ENCODE results near the gene ADAM33.

Gene ADAM33, protein sequence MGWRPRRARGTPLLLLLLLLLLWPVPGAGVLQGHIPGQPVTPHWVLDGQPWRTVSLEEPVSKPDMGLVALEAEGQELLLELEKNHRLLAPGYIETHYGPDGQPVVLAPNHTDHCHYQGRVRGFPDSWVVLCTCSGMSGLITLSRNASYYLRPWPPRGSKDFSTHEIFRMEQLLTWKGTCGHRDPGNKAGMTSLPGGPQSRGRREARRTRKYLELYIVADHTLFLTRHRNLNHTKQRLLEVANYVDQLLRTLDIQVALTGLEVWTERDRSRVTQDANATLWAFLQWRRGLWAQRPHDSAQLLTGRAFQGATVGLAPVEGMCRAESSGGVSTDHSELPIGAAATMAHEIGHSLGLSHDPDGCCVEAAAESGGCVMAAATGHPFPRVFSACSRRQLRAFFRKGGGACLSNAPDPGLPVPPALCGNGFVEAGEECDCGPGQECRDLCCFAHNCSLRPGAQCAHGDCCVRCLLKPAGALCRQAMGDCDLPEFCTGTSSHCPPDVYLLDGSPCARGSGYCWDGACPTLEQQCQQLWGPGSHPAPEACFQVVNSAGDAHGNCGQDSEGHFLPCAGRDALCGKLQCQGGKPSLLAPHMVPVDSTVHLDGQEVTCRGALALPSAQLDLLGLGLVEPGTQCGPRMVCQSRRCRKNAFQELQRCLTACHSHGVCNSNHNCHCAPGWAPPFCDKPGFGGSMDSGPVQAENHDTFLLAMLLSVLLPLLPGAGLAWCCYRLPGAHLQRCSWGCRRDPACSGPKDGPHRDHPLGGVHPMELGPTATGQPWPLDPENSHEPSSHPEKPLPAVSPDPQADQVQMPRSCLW

DNA sequence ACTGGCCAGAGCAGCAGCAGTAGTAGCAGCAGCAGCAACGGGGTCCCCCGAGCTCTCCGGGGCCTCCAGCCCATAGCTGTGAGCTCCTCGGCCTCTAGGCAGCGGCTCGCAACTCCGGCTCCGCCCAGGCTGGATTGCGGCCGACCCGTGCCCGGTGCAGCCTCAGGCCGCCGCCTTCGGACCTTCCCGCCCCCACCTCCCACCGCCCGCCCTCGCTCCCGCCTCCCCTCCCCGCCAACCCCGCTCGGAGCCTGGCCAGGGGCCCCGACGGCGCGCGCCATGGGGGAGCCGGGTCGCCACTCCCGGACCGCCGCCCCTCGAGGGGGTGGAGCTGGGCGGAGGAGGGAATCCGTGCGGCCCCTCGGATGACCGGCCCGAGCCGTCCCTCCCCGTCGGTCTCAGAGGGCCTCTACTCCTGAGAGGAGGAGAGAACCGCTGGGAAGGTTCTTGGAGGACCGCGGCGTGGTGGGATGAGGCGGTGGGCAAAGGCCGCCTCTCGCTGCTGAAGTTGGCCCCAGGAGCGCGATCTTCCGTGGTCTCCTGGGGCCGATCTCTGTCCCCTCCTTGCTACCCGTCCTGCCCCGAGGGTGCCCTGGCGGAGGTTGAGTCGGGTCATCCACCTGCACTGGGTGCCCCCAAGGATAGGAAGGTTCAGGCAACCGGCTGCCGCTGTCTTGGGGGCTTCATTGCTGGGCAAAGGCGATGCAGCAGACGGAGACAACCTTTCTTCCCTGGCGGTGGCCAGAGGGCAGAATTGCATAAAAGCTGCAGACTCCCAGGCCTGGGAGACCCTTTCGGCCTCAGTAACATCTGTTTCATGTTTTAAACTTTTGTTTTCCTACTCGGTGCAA, at the start of gene ADAM33:
Gene ADAM33, minus strand, starts transcription at position 80 of the 851 bp plus-strand sequence. Its CDS starts 6 bp downstream, at position 74.
- no peak for DNase-seq

- DNase-seq = no peak
Measured at GRCh38 chr20:3730803-3731672, 49.2 kb upstream of the ADAM33 start.

DNA sequence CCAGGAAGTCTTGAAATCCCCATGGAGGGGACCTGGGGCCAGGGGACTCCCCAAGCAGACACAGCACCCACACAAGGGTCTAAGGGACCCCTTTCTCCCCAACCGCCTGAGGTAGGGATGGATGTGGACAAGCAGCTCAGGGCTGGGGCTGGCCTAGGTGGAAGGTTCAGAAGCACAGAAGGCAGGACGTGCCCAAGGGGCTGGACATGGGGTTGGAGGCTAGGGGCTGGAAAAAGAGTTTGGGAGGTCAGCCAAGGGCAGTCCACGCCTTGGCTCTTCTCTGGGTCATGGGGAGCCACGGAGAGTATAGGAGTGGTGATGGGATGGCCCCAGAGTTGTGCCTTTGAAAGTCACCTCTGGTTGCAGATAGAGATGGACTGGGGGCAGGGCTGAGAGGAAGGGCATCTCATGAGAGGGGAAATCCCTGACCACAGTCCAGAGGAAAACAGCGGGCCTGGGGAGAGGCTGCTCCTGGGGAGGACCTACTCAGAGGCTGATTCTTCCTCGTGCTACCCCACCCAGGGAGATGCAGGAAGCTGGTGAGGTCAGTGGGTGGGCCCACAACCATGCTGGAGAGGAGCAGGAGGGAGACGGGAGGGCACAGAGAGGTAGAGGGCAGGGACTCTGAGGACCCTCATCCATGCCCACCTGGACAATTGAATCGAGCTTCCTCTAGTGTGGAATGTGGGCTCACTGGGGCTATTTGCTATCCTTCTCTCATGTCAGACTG, 48.2 kb upstream of the ADAM33 start:
- DNase-seq = no peak

- DNase-seq = no peak
Measured at GRCh38 chr20:3729378-3729777, 47.6 kb upstream of the ADAM33 start.

DNA sequence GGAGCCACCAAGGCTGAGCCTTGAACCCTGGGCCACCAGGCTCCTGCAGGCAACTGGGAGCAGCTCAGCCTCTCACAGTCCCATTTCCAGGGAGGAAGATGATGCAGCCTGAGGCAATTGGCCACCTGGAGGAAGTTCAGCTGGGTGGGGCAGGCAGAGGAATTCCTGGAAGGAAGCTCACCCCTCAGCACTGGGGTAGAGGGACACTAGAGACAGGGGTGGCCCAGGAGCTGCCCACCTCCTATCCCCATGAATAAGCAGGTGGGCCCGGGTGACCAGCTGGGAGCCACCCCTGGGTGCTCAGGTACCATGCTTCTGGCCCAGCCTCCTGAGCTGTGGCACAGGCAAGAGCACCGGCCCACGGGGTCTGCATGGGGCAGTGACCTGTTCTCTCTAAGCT, 47.1 kb upstream of the ADAM33 start:
- DNase-seq = no peak

DNA sequence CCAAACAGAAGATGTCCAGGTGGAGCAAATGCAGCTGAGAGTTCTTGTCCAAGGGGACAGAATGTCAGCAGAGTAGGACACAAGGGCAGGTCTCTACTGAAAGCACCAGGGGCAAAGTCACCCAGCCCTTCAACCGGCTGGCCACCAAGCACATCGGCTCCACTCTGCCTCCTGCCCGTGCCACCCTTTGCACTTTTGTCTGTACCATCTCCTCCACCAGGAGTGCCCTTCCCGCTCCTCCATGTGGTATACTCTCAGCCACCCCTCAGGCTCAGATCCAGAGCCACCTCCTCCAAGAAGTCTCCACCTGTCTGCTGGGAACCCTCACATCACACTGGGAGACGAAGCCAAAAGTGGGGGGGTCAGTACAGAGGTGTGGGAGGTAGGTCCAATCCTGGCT, 46.5 kb upstream of the ADAM33 start:
- no peak for DNase-seq

GRCh38 chr20:3727401-3728021, 45.7 kb upstream of the ADAM33 start:
- DNase-seq = no peak

GRCh38 chr20:3724356-3724755, 42.5 kb upstream of the ADAM33 start:
- no peak for DNase-seq

DNA sequence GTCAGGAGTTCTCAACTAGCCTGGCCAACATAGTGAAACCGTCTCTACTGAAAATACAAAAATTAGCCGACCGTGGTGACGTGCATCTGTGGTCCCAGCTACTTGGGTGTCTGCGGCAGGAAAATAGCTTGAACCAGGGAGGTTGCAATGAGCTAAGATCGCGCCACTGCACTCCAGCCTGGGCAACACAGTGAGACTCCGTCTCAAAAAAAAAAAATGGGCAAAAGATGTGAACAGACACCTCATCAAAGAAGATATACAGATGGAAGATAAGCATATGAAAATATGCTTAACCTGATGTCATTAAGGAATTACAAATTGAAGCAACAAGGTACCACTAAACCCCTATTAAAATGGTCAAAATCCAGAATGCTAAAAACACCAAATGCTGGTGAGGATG, 41.5 kb upstream of the ADAM33 start:
- DNase-seq = no peak

DNA sequence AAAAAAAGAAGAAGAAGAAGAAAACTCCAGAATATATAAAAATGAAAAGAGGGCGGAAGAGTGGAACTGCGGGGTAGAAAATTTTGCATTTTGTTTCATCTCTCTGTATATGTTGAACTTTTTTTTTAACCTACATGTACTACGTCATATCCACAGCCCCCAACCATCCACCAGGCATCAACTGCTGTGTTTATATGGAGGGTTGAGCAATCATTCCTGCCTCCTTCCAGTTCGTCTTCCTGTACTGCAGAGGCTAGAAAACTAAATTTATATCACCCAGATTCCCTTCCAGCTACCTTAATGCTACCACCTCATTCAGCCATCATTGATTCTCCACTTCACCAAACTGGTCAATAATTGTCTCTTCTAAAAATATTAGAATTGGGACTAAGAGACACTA, 40.1 kb upstream of the ADAM33 start:
- DNase-seq = no peak

- no peak for DNase-seq
Measured at GRCh38 chr20:3720626-3721025, 38.8 kb upstream of the ADAM33 start.

GRCh38 chr20:3720068-3720467, 38.3 kb upstream of the ADAM33 start:
- DNase-seq = no peak

- DNase-seq = no peak
Measured at GRCh38 chr20:3719046-3719445, 37.2 kb upstream of the ADAM33 start.

DNA sequence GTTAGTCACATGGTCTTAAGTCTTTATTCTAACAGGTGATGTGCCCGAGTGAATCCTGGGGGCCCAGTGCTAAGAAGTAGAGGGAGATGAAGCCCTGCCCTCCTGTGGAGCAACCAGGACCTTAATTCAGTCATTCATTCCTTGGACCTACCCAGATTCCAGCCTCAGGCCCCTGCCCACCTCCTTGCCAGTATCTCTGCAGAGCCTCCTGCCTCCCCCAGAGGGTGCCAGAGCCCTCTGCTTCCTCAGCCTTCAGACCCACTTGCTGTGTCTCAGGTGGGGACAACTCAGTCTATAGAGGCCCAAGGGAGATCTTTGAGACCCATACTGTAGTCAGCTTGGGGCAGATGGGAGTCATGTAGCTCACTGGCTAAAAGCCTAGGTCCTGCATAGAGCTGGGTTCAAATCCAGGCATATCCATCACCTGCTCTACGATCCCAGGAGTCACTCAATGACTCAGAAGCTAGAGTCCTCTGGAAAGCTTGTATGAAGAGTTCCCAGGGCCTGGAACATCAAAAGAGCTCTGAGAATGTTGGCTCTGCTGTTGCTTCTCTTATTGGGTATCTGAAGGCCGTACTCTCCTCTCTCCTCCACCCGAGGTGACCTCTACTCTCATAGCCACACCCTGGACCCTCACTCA, 34.5 kb upstream of the ADAM33 start:
- peak; percentile 40 for DNase-seq

GRCh38 chr20:3714092-3714491, 32.3 kb upstream of the ADAM33 start:
- DNase-seq = no peak

DNA sequence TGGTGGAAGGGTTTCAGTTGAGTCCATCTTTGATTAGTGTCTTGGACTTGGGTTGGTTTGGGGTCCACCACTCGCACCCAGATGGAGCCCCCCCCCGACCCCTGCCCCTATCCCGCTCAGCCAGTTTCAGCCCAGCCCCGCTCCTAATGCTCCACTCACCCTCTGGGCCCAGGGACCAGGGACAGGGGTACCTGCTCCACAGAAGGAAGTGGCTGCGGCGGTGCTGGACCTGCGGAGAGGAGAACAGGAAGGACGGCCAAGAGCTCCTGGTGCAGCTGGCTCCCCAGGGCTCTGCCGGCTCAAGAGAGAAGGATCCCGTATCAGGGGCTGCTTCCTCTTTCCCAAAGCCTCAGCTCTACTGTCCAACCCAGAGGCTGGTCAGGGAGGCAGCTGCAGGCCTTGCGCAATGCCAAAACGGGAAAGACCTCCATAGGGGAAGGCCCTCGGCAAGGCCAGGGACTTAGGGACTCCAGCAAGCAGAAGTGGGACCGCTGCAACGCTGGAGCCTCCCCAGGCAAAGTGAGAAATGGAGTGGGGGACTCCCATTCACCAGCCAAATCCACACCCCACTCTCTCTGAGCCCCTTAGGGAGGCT, 30.6 kb upstream of the ADAM33 start, which contains the start of gene SIGLEC1:
Gene SIGLEC1, minus strand, starts transcription at position 322 of the 595 bp plus-strand sequence. CDS start 5,472 bp downstream, outside the sequence.
- no peak for DNase-seq

GRCh38 chr20:3711484-3711941, 29.7 kb upstream of the ADAM33 start:
- DNase-seq = no peak

DNA sequence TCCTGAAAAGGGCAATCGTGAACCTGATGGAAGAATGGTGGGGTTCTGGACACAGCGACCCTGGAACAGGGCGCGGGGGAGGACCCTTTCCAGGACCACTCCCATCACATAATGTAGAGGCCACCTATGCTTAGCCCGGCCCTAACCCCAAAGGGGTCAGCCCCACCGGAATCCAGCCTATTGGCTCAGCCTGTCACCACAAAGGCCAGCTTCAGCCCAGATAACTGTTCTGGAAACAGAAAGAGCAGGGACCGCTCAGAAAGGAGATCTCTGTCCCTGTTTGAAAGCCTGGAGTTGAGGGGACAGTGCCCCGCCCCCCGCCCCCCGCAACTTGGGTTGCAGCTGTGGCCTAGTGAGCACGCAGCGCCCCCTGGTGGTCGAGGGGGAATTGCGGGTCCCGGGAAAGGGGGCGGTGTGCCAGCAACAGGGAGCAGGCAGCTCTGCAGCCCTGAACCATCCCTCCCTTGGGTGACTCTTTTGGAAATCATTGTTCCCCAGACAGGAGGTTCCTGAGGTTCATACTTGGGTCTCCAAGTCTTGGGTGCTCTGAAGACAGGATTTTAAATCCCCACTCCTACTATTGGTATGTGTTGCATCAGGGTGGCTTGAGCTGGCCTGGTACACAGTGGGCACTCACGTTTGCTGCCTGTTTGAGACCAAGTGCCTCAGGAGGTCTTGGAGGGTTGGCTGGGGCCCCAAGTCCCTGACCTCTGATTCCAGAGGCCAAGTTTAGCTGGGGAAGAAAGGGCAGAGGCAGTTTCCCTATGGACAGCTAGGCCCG, 29.1 kb upstream of the ADAM33 start:
- DNase-seq = peak; percentile 45

DNA sequence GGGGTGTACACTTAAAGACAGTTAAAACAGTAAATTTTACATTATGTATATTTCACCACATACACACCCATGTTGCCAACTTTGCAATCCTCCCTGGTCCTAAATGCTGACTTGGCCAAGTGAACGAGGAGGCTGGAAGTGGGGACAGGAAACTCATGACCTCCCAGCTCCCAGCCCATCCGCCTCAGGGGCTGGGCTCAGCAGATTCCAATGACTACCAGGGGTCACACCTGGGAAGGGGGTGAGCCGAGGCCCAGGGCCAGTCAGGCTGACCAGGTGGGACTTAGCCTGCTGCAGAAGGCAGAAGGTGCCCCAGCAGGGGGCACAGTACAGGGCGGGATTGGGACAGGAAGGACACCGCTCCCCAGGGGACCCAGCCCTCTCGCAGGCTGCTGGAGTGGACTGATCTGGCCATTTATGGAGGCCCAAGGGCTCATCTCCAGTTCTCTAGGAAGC, 28.2 kb upstream of the ADAM33 start:
- no peak for DNase-seq

Measured in NK-92 treated with Interleukin-12 subunit alpha and Interleukin-12 subunit beta, amount 100 ng/mL, for 24 hours (cell line).